Parathyroid adenoma (tissue), 2 donors: ENCODE results near the gene NHS.
"Not testable (repeated sequence)": the region's sequence is repeated elsewhere in the genome, so short reads cannot be mapped to it uniquely, and the experiment has no call there.

Experiments
- H2AFZ ChIP-seq: fragments of 300-600 bp; sonication (generic); one replicate; pipeline ENCODE4 v1.7.0; 2017; ENCODE audit warnings: antibody characterized with exemption, mild to moderate bottlenecking
- H3K27ac ChIP-seq: fragments of 300-600 bp; sonication (generic); one replicate; pipeline ENCODE4 v1.7.0; 2017
- H3K27me3 ChIP-seq: fragments of 300-600 bp; sonication (generic); one replicate; pipeline ENCODE4 v1.7.0; 2017; ENCODE audit warnings: low read length; ENCODE audit not compliant: control insufficient read depth, insufficient read depth
- H3K36me3 ChIP-seq: fragments of 300-600 bp; sonication (generic); one replicate; pipeline ENCODE4 v1.7.0; 2017; ENCODE audit warnings: low read length; ENCODE audit not compliant: control insufficient read depth, insufficient read depth
- H3K4me1 ChIP-seq: fragments of 300-600 bp; sonication (generic); one replicate; pipeline ENCODE4 v1.7.0; 2017; ENCODE audit warnings: control low read depth
- H3K4me2 ChIP-seq: fragments of 300-600 bp; sonication (generic); one replicate; pipeline ENCODE4 v1.7.0; 2017; ENCODE audit warnings: low read length
- H3K4me3 ChIP-seq: fragments of 300-600 bp; sonication (generic); one replicate; pipeline ENCODE4 v1.7.0; 2017; ENCODE audit warnings: low read depth, low read length
- H3K79me2 ChIP-seq: fragments of 300-600 bp; sonication (generic); one replicate; pipeline ENCODE4 v1.7.0; 2017; ENCODE audit warnings: control low read depth
- H3K9ac ChIP-seq: fragments of 300-600 bp; sonication (generic); one replicate; pipeline ENCODE4 v1.7.0; 2017; ENCODE audit warnings: mild to moderate bottlenecking
- H3K9me3 ChIP-seq: fragments of 300-600 bp; sonication (generic); one replicate; pipeline ENCODE4 v1.7.0; 2017; ENCODE audit warnings: low read length; ENCODE audit not compliant: control insufficient read depth
- CTCF ChIP-seq: fragments of 300-600 bp; sonication (generic); IDR thresholded peaks from one replicate; pipeline ENCODE4 v1.7.0; 2017; ENCODE audit warnings: antibody characterized with exemption, mild to moderate bottlenecking
- donor health status: primary hyperparathyroidism.

The NHS gene

GRCh38 chrX:17564689-17565409 lies 189.8 kb downstream of the NHS start:
- H3K4me2 ChIP-seq, result no peak overlapping the region

GRCh38 chrX:17566740-17567139 lies 191.7 kb downstream of the NHS start:
- Histone ChIP-seq H3K27me3 (no peaks in the 10 kb centered on the region), H3K9ac (no peak overlapping the region), H2AFZ (no peak overlapping the region), H3K79me2 (no peaks in the 10 kb centered on the region), H3K4me3 (no peak overlapping the region), H3K4me2 (no peak overlapping the region), H3K4me1 (no peaks in the 10 kb centered on the region), H3K36me3 (no peaks in the 10 kb centered on the region), H3K27ac (no peak overlapping the region), H3K9me3 (no peaks in the 10 kb centered on the region)
- no peak for TF ChIP-seq CTCF

More at GRCh38 chrX:17564689-17565409, 189.8 kb downstream of the NHS start:
- no peak overlapping the region for H3K4me3 ChIP-seq
- H3K36me3 ChIP-seq, result no peaks in the 10 kb centered on the region
- no peaks in the 10 kb centered on the region for H3K79me2 ChIP-seq
- no peaks in the 10 kb centered on the region for H3K9me3 ChIP-seq
- no peaks in the 10 kb centered on the region for H3K27me3 ChIP-seq
- no peaks in the 10 kb centered on the region for H3K4me1 ChIP-seq
- no peak overlapping the region for H2AFZ ChIP-seq
- no peak overlapping the region for H3K9ac ChIP-seq
- H3K27ac ChIP-seq, result no peak overlapping the region
- no peak for TF ChIP-seq CTCF

- Histone ChIP-seq H3K36me3 (no peaks in the 10 kb centered on the region), H3K4me2 (no peak overlapping the region), H3K4me3 (no peak overlapping the region), H3K27ac (no peak overlapping the region), H2AFZ (no peak overlapping the region), H3K9me3 (no peaks in the 10 kb centered on the region), H3K9ac (no peak overlapping the region), H3K79me2 (no peaks in the 10 kb centered on the region), H3K27me3 (no peaks in the 10 kb centered on the region), H3K4me1 (no peaks in the 10 kb centered on the region)
- no peak for TF ChIP-seq CTCF
These were observed 192.2 kb downstream of the NHS start for GRCh38 chrX:17567187-17567586.

GRCh38 chrX:17567821-17568220 lies 192.8 kb downstream of the NHS start:
- Histone ChIP-seq H3K79me2 (no peaks in the 10 kb centered on the region), H2AFZ (no peak overlapping the region), H3K4me2 (no peak overlapping the region), H3K27ac (no peak overlapping the region), H3K4me1 (no peaks in the 10 kb centered on the region), H3K9ac (no peak overlapping the region), H3K4me3 (no peak overlapping the region), H3K9me3 (no peaks in the 10 kb centered on the region), H3K36me3 (no peaks in the 10 kb centered on the region), H3K27me3 (no peaks in the 10 kb centered on the region)
- no peak for TF ChIP-seq CTCF

GRCh38 chrX:17568804-17569203 lies 193.8 kb downstream of the NHS start:
- H3K27ac ChIP-seq, H3K4me2 ChIP-seq: not testable (repeated sequence)

More at GRCh38 chrX:17568804-17569203, 193.8 kb downstream of the NHS start:
- not testable (repeated sequence) for H3K9me3 ChIP-seq, H3K9ac ChIP-seq, H3K4me1 ChIP-seq, H2AFZ ChIP-seq, H3K36me3 ChIP-seq, H3K27me3 ChIP-seq, H3K79me2 ChIP-seq, H3K4me3 ChIP-seq
